ENCODE data around the gene ARHGAP26. TPM values are rescaled to one million over a fixed set of nuclear protein-coding genes. Genes with fewer than 3 reads are reported as not detected.

The ARHGAP26 gene
- total and polyA plus RNA-seq, 4 donors: 1.8 to 16.7 (median 4.1) TPM

GRCh38 chr5:143244000-143244736 is 474.0 kb downstream of the ARHGAP26 start:
- H3K27me3 ChIP-seq (ENCODE audit: control insufficient read depth in 4 of 4, insufficient read depth in 4 of 4, low read length in 3 of 4): no peaks in the 10 kb centered on the region
- TF ChIP-seq RAD21 (IDR thresholded peaks at IDR 0.05): peak; percentile 8 to 13
- peak; percentile 29 for TF ChIP-seq REST (IDR thresholded peaks at IDR 0.05)
- peak; percentile 12 to 37 for TF ChIP-seq RXRA (IDR thresholded peaks at IDR 0.05)
- no peak for TF ChIP-seq ZBTB33 (IDR thresholded peaks at IDR 0.05)
- TF ChIP-seq NR2F2 (IDR thresholded peaks at IDR 0.05): no peak
- peak in 1 of 2 donors; percentile 17 for TF ChIP-seq JUND (IDR thresholded peaks at IDR 0.05)
- TF ChIP-seq SP1 (IDR thresholded peaks at IDR 0.05): peak; percentile 19
- H3K27ac ChIP-seq (ENCODE audit: low read depth in 1 of 2, low read length in 2 of 2): peak overlapping the region in 1 of 2 donors; percentile 26
- 81% methylated on average over 16 of the region's 16 CpGs for WGBS
- H3K36me3 ChIP-seq (ENCODE audit: control insufficient read depth in 4 of 4, insufficient read depth in 3 of 4, low read depth in 1 of 4, low read length in 3 of 4): no peaks in the 10 kb centered on the region
- H3K9ac ChIP-seq (ENCODE audit: low read depth in 1 of 2, low read length in 2 of 2): no peak overlapping the region
- DNase-seq (ENCODE audit: low spot score): no peak
- peaks cover 3 to 11% (median 6%) of the 10 kb centered on the region in 4 donors for H3K4me1 ChIP-seq (ENCODE audit: control insufficient read depth in 4 of 4, insufficient read depth in 4 of 4, low read length in 3 of 4)
- no peaks in the 10 kb centered on the region for H3K9me3 ChIP-seq (ENCODE audit: control insufficient read depth in 4 of 4, low read length in 3 of 4)
- H3K4me3 ChIP-seq (ENCODE audit: low read depth in 1 of 3, low read length in 3 of 3): no peak overlapping the region

GRCh38 chr5:143244990-143245389 is 474.8 kb downstream of the ARHGAP26 start:
- Histone ChIP-seq H3K27ac (ENCODE audit: low read depth in 1 of 2, low read length in 2 of 2) (no peak overlapping the region), H3K36me3 (ENCODE audit: control insufficient read depth in 4 of 4, insufficient read depth in 3 of 4, low read depth in 1 of 4, low read length in 3 of 4) (no peaks in the 10 kb centered on the region), H3K27me3 (ENCODE audit: control insufficient read depth in 4 of 4, insufficient read depth in 4 of 4, low read length in 3 of 4) (no peaks in the 10 kb centered on the region), H3K4me1 (ENCODE audit: control insufficient read depth in 4 of 4, insufficient read depth in 4 of 4, low read length in 3 of 4) (peaks cover 3 to 16% (median 9%) of the 10 kb centered on the region in 4 donors), H3K4me3 (ENCODE audit: low read depth in 1 of 3, low read length in 3 of 3) (no peak overlapping the region), H3K9ac (ENCODE audit: low read depth in 1 of 2, low read length in 2 of 2) (no peak overlapping the region), H3K9me3 (ENCODE audit: control insufficient read depth in 4 of 4, low read length in 3 of 4) (no peaks in the 10 kb centered on the region)
- 73% methylated on average over 2 of the region's 2 CpGs for WGBS
- no peak for TF ChIP-seq HNF4G (IDR thresholded peaks at IDR 0.05)
- no peak for TF ChIP-seq EGR1 (IDR thresholded peaks at IDR 0.05; ENCODE audit: low read depth in 2 of 2)
- TF ChIP-seq FOXA2 (IDR thresholded peaks at IDR 0.05): no peak
- TF ChIP-seq ZBTB33 (IDR thresholded peaks at IDR 0.05): no peak
- no peak for TF ChIP-seq RXRA (IDR thresholded peaks at IDR 0.05)
- TF ChIP-seq MAX (IDR thresholded peaks at IDR 0.05): no peak
- no peak for TF ChIP-seq SP1 (IDR thresholded peaks at IDR 0.05)
- no peak for TF ChIP-seq TAF1 (conservative IDR thresholded peaks at IDR 0.05)
- TF ChIP-seq NR2F2 (IDR thresholded peaks at IDR 0.05): no peak
- no peak for TF ChIP-seq CTCF (IDR thresholded peaks at IDR 0.05; ENCODE audit: low read depth, low read length, missing input control)
- no peak for TF ChIP-seq HNF4A (conservative IDR thresholded peaks at IDR 0.05)
- no peak for TF ChIP-seq RAD21 (IDR thresholded peaks at IDR 0.05)
- no peak for TF ChIP-seq YY1 (IDR thresholded peaks at IDR 0.05)
- no peak for TF ChIP-seq REST (IDR thresholded peaks at IDR 0.05)
- TF ChIP-seq ATF3 (IDR thresholded peaks at IDR 0.05): no peak
- TF ChIP-seq JUND (IDR thresholded peaks at IDR 0.05): no peak
- no peak for TF ChIP-seq FOXA1 (IDR thresholded peaks at IDR 0.05)
- no peak for DNase-seq (ENCODE audit: low spot score)

All from liver (tissue), 9 donors.